G401 (cell line): ENCODE data around the gene XKRX. TPM values are rescaled to one million over a fixed set of nuclear protein-coding genes. Genes with fewer than 3 reads are reported as not detected.

Experiments used
- DNase-seq: peaks from one replicate; pipeline ENCODE4 v3.0.0-alpha.2; 2015; ENCODE audit warnings: low spot score
- in situ Hi-C: cut with HindIII; loops from 2 replicates; pipeline ENCODE4 v1.10.0; 2016; ENCODE audit warnings: low sequenced_read_pairs, mixed read lengths
- total RNA-seq: library from RNA; depleted of rRNA; stranded (reverse); fragments of >200 nt; shearing (Covaris generic); gene quantifications from 2 replicates; pipeline ENCODE4 v1.2.3, GENCODE V29; 2014; rRNA removed

XKRX gene
- not detected in 2 replicates for total RNA-seq

DNA sequence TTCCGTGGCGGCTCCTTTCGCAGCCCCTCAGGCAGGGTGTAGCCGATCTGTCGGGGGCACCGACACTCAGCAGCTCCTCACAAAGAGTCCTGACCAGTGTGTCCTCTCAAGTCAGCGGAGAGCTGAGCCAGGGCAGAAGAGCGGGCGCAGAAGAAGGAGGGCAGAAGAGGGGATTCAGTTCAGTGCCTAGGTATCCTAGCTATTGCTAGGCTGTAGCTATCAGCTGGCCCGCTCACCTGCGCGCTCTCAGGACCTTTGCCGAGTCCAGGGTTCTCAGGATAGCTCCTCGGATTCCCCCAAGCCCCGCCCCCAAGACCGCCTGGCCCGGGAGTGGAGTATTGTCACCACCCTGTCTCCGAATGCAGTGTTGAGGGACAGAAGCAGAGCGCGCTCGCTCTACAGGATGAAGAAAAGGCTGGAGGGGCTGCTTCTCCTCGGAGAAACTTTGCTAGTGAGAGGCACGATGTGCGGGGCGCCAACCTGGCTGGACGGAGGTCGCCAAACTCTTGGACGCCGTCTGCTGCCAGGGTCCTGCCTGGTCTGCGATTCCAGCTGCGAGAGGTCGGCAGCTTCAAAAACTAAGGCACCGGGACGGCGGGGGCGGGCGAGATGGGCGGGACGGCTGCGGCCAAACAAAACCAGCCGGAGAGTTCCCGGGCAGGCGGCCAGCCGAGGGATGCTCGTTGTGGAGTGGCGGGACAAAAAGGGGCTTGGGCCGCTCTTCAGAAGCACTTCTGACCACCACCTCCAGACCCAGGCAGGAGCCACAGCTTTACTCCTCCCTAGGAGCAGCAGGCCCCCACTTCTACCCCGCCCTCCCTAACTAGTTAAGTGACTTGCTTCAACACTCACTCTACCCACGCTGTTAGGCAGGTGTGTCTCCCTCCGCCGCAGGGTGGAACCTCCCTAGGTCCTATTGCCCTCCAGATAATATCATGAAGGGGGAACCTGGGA lies at the start of gene XKRX:
XKRX (minus strand) TSS at position 258 of the 954 bp plus-strand sequence. CDS start 613 bp downstream, outside the sequence.
- in situ Hi-C loops: no loop called here
- DNase-seq: no peak

DNA sequence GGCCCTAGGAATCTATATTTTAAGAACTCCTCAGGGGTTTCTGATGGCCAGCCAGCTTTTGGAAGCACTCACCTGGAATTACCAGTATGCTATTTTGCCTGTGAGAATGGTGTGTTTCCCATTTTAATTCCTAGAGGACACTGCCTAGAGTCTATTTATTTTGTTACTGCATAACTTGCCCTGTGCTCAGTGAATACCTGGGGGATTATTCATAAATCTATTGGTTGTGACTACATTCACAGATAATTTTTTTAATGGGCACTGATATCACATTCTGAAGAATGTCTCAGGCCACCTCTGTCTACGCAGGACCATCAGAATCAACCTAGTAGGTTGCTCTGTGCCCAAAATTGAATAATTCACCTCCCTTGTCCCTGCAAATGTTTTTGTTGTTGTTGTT lies 47.5 kb upstream of the XKRX start:
- in situ Hi-C loops: no loop called here
- DNase-seq: no peak

DNA sequence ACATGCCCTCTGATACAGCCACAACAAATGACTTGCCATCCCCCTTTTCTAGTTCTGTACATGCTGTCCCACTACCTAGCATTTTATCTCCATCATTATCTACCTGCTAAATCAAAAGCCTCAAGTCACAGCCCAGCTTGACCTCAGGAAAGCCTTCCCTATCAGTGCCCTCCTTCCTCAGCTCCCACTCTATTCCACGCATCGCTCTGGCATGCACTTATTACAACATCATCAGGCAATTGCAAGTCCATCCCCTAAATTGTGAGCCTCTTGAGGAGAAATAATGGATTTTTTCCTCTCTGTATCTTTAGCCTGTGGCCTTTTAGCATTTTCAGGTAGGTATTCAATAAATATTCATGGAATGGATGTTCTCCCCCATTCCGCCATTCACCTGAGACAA lies 46.5 kb upstream of the XKRX start:
- no peak for DNase-seq
- in situ Hi-C loops: no loop called here

DNA sequence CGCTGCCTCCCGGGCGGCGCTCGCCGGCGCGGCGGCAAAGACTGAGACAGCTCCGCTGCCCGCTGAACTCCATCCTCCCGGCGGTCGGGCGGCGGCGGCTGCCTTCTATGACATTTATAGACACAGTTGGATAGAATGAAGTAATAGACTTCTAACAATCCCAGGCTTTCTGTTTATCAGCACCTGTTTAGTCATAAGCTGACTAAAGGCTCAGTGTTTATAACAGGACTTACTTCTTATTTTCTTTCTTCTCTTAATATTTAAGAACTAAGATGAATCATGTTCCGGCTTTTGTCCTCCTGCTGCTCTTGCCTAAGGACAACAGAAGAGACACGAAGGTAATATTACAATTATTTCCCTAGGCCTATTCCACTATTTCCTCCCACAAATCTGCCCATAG lies 44.7 kb upstream of the XKRX start:
- in situ Hi-C loops: no loop called here
- no peak for DNase-seq

DNA sequence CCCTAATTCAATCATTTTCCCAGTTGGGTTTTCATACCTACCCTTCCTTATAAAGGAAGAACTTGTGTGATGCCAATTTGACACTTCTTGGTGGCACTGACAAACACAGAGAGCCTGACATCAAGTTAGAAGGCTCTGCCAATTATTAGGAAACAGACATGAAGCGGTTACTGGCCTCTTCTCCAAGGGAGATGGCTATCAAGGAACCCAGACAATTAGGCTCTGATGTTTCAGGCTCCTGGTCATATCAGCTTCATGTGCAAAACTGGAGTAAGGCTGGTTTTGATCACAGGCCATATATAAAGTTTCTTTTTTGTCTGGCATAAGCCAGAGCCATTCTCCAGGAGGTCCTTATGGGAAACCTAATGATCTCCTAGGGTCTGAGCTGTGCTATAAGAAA lies 41.2 kb upstream of the XKRX start:
- in situ Hi-C loops: no loop called here
- no peak for DNase-seq

DNA sequence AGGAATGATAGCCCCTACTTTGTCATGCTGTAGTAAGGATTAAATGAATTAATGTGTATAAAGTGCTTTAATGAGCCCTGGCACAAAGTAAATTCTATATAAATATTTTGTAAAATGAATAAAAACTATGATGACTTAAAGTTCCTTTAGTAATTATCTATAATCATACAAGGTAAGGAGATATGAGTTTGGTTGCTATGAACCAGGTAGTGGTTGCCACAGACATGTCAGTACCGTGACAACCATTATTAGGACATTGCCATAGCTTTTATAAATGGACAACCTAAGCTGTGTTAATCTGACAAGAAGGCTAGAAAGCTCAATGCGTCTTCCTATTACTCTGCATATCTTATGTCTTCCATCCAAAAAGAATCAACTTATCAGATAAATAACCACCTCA lies 40.7 kb upstream of the XKRX start, which contains the start of gene ARL13A:
ARL13A (plus strand) TSS at position 301 of the 400 bp plus-strand sequence. CDS start 3,982 bp downstream, outside the sequence.
- in situ Hi-C loops: no loop called here
- DNase-seq: no peak

DNA sequence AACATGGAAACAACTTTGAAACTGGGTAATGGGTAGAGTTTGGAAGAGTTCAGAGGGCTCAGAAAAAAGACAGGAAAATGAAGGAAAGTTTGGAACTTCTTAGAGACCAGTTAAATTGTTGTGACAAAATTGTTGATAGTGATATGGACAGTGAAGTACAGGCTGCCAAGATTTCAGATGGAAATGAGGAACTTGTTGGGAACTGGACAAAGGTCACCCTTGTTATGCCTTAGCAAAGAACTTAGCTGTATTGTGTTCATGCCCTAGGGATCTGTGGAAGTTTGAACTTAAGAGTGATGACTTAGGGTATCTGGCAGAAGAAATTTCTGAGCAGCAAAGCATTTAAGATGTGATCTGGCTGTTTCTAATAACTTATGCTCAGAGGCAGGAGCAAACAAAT lies 35.6 kb upstream of the XKRX start:
- in situ Hi-C loops: no loop called here
- DNase-seq: no peak

DNA sequence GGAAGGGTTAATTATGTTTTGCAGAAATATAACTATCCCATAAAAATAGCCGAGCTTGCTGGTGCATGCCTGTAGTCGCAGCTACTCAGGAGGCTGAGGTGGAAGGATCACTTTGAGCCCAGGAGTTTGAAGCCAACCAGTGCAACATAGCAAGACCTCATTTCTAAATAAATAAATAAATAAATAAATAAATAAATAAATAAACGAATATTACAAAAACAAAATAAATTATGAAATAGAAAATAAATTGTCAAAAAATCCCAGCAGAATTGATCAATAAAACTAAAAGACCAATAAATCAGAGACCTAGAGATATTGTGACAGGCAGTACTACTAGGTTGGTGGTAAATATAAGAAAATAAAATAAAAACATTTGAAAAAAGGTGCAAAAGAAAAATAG lies 34.1 kb upstream of the XKRX start:
- in situ Hi-C loops: no loop called here
- no peak for DNase-seq

DNA sequence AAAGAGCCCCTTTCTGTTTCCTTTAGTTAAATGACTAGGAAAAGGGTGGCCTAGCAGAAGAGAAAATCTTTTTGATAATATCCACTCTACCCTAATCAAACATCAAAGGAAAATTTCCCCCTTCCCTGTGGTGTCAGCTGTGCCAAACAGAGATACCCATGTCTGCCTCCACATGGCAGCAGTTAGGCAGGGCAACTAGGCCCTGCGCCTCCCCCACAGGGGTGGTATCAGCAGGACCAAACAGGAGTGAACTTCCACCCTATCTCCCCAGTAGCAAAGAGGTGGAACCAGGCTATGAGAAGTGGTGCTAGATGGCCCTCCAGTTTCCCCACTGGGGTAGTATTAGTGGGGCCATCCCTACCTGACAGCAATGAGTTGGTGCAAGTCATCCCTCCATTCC lies 19.8 kb upstream of the XKRX start:
- no peak for DNase-seq
- in situ Hi-C loops: no loop called here

DNA sequence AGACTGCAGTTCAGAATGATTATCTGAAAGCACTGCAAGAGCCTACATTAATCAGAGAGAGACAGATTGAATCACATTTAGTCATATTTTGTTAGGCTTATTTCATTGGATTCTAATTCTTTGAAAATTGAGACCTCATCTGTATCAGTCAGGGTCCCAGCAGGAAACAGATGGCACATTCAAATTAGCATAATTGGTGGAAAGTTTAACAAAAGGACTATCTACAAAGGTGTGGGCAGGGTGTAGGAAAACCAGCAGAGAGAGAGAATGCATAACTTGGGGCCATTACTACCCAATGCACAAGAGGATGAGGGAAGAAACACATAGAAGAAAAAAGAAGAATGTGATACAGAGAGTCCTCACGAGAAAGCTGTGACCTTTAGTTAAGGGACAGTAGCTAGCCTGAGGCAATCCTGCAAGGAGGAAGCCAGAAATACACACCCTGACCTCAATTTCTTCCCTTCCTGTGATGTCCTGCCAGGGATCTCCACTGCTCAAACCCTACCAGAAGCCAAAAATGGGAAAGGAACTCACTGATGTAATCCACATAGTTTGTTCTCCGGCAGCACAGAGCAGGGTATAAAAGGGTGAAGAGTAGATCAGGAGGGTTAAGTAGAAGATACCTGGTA lies 17.7 kb upstream of the XKRX start:
- in situ Hi-C loops: no loop called here
- DNase-seq: peak; percentile 8

DNA sequence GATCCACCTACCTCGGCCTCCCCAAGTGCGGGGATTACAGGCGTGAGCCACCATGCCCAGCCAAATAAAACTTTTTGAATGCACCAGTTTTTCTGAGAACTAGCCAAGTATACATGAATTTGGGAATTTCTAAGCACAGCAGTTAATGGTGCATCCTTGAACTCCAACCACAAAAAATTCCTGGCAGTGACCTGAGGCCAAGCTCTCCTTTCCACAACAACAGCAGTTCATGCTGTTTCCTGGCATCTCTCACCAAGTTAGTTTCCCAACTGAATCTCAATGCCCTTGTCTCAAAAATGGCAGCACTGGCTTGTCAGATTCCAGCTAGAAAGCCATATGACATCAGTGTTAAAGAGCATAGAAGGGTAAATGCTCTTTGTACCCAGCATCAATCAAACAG lies 15.9 kb upstream of the XKRX start:
- DNase-seq: no peak
- in situ Hi-C loops: no loop called here

DNA sequence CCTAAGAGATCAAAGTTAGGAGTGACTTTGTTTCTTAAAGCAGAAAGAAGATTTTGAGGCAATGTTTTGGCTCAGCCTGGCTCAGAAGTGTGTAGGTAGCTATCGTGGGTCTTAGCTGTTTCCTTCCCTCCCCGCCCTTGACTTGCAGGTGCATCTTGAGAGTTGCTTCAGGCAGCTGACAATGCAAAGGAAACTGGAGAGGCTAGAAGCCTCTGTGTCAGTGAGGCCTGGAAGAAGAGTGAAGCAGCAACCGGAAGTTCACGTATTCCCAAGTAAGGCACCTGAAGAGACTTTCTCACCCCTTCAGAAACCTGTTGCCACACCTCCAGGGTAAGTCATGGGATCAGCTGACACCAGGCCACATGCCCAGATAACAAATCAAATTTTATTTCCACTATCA lies 10.6 kb upstream of the XKRX start:
- in situ Hi-C loops: no loop called here
- no peak for DNase-seq

DNA sequence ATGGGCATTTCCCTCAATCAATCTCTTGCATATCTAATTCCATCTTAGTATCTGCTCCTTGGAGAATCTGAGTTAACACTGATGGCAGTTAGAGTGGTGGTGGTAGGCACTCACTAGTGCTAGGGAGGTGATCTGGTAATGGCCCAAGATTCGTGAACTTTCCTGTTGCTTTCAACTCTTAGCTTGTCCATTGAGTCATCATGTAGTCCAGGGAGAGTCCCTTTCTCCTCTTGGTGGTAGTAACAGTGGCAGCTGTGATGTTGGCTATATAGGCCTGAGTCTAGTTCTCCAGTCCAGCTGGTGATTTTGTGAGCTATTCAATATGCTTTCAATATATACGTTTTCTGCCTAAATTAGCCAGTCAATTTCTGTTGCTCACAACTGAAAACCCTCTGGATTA lies 7.0 kb upstream of the XKRX start:
- no peak for DNase-seq
- in situ Hi-C loops: no loop called here

DNA sequence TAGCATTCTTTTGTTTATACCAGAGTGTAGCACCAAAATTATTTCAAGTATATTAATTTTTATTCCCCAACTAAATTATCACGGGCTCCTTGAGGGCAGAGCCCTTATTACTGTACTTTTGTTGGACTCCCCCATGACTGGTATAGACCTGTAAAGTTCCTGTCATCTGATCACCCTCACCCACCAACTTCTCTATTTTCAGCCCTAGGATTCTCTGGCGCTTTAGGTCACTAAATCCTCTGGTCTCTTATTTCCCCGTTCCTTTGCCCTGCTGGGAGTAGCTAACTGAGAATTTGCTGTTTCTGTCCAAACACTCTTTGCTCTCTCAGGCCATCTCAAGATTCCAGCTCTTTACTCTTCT lies 3.2 kb upstream of the XKRX start:
- no peak for DNase-seq
- in situ Hi-C loops: no loop called here

DNA sequence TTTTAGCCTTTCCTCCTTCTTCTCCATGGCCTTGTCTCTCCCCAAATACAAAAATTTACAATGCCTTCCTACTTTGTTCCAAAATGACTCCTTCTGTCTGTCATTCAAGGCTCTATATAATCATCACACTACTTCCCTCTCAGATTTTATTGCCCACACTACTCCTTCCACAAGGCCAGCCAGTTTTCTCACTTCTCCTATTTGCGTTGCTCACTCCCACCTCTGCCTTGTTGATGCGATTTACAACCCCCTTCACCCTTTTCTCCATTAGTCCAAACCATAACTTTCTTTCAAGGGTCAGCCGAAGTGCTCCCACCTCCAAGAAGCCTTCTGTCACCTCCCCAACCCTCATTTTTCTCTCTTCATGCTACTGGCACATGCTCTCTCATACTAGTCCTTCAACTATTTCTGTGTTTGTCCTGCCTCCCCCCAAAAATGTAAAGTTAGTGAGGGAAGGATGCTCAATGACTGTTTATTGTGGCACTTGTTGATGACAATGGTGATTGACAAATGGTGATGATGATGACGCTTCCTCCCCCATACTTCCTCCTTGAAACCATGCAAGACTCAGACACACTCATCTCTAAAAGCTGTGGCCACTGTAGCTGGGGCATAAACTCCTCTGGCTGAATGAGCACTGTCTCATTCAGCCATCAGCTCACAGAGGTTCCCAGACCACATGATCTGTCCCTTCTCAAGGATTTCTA lies 2.7 kb upstream of the XKRX start:
- in situ Hi-C loops: no loop called here
- DNase-seq: no peak

DNA sequence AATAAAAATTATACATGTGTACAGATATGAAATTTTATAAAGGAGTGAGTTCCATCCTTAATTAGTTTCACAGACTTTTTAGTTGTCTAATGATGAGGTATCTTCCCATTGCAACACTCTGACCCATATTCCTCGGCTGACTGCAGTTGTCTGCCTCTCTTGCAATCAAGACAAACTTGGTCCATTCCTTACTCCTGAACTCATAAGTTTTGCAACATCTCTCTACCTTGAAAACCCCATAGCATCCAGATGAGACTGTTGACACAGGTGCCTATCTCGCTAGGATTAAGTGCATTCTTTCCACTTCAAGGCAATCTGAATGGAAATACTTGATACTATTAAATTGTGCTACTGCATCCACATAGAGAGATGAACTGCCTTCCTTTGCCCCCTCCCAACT lies 2.3 kb downstream of the XKRX start:
- DNase-seq: no peak
- in situ Hi-C loops: no loop called here

DNA sequence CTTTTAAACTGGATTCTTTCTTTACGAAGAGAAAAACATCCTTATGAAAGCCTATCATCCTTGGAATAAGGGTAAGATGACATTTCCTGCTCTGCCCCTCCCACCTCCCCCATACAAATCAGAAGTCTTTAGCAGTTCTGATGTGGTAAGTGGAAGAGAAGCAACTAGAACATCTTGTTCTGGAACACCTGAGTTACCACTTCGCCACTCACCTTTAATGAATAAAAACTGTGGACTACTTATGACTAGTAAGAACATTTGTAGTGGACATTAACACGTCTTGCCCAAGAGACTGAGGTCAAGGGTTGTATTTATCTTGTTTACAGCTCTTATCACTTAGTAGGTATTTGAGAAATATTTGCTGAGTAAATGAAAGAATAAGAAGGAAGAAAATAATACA lies 4.3 kb downstream of the XKRX start:
- in situ Hi-C loops: no loop called here

DNA sequence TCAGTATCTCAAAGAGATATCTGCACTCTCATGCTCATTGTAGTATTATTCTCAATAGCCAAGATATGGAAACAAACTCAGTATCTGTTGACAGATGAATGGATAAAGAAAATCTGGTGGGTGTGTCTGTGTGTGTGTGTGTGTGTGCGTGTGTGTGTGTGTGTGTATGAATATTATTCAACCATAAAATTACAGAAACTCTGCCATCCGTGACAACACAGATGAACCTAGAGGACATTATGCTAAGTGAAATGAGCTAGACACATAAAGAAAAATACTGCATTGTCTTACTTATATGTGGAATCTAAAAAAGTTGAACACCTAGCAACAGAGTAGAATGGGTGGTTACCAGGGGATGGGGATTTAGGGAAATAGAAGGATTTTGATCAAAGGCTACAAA lies 13.2 kb downstream of the XKRX start:
- in situ Hi-C loops: no loop called here
- no peak for DNase-seq

More for the DNA sequence above, 4.3 kb downstream of the XKRX start:
- DNase-seq: no peak

DNA sequence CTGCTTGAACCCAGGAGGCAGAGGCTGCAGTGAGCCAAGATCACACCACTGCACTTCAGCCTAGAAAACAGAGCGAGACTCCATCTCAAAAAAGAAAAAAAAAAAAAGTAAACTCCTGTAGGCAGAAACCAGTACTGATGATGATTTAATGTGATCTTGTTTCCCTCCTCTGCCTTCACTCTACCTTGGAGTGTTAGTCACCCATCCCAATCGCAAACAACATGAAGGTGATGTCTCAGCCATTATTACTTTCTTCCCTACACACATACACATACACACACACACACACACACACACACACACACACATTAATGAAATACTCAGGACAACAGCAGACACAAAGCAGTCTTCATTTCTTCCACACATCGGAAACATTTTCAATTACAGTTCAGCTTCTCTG lies 15.6 kb downstream of the XKRX start:
- DNase-seq: no peak
- in situ Hi-C loops: no loop called here

DNA sequence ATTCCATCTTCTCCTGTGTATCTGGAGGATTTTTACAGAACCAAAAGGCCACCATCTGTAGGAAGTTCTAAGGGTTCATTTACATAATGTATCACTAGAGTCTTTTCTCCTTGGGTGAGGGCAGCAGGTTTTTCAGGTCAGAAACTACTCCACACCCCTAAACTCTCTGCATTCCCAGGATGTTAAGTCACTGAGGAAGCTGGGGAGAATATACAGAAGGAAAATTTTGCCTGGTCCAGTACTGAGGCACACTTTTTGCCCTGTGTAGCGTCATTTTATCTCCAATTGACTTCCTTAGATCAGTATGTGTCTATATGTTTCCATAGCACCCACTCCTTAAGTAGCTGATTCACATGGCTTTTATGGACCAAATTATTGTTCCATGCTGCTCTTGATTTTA lies 17.0 kb downstream of the XKRX start:
- in situ Hi-C loops: no loop called here
- no peak for DNase-seq
